Activated T-cell treated with anti-CD3 and anti-CD28 coated beads for 1 hour (primary cell): ENCODE results near the gene STXBP5.

Source experiments
- DNase-seq: peaks from one replicate; pipeline ENCODE4 v3.0.0-alpha.2; 2020; ENCODE audit warnings: low read depth

The STXBP5 gene

GRCh38 chr6:147211349-147211748, 7.1 kb downstream of the STXBP5 start:
- DNase-seq, result no peak

GRCh38 chr6:147211831-147212230, 7.6 kb downstream of the STXBP5 start:
- no peak for DNase-seq

GRCh38 chr6:147212622-147213021, 8.4 kb downstream of the STXBP5 start:
- no peak for DNase-seq

GRCh38 chr6:147213772-147214171, 9.6 kb downstream of the STXBP5 start:
- no peak for DNase-seq

- DNase-seq, result no peak
These were observed 10.3 kb downstream of the STXBP5 start for GRCh38 chr6:147214248-147215227.

GRCh38 chr6:147216915-147217314, 12.7 kb downstream of the STXBP5 start:
- DNase-seq, result no peak

- DNase-seq, result no peak
These were observed 13.7 kb downstream of the STXBP5 start for GRCh38 chr6:147217840-147218404.

- no peak for DNase-seq
These were observed 14.6 kb downstream of the STXBP5 start for GRCh38 chr6:147218797-147219196.

- no peak for DNase-seq
These were observed 15.2 kb downstream of the STXBP5 start for GRCh38 chr6:147219463-147219862.

- no peak for DNase-seq
These were observed 16.1 kb downstream of the STXBP5 start for GRCh38 chr6:147220345-147220744.

GRCh38 chr6:147221739-147222138, 17.5 kb downstream of the STXBP5 start:
- no peak for DNase-seq

GRCh38 chr6:147222160-147222838, 18.1 kb downstream of the STXBP5 start:
- DNase-seq, result no peak

- DNase-seq, result no peak
These were observed 19.5 kb downstream of the STXBP5 start for GRCh38 chr6:147223736-147224135.

- no peak for DNase-seq
These were observed 22.0 kb downstream of the STXBP5 start for GRCh38 chr6:147226163-147226724.

GRCh38 chr6:147226877-147227276, 22.7 kb downstream of the STXBP5 start:
- DNase-seq, result no peak

- no peak for DNase-seq
These were observed 23.6 kb downstream of the STXBP5 start for GRCh38 chr6:147227770-147228320.

GRCh38 chr6:147231589-147231988, 27.4 kb downstream of the STXBP5 start:
- no peak for DNase-seq

- DNase-seq, result no peak
These were observed 30.5 kb downstream of the STXBP5 start for GRCh38 chr6:147234685-147235084.

GRCh38 chr6:147238164-147238563, 33.9 kb downstream of the STXBP5 start:
- no peak for DNase-seq

GRCh38 chr6:147238906-147239305, 34.7 kb downstream of the STXBP5 start:
- DNase-seq, result no peak

GRCh38 chr6:147244832-147245231, 40.6 kb downstream of the STXBP5 start:
- DNase-seq, result no peak

GRCh38 chr6:147245693-147246092, 41.5 kb downstream of the STXBP5 start:
- no peak for DNase-seq
